GM23338 (cell line): Measurements from ENCODE around the gene MAMSTR. TPM values are rescaled to one million over a fixed set of nuclear protein-coding genes. Genes with fewer than 3 reads are reported as not detected.

Source experiments
- ATAC-seq: fragments of 200-7000 bp; cut with Tn5 transposase; 3 replicates; pipeline ENCODE4 v1.9.1; 2020
- DNase-seq: peaks from one replicate; pipeline ENCODE4 v3.0.0-alpha.2; 2015; ENCODE audit warnings: low spot score
- H2AFZ ChIP-seq: fragments of 200-600 bp; sonication (generic); 2 replicates; pipeline ENCODE4 v1.8.0; 2016; ENCODE audit warnings: antibody characterized with exemption, mild to moderate bottlenecking, moderate library complexity
- H3F3A ChIP-seq: fragments of 200-600 bp; sonication (generic); replicated peaks from 2 replicates; pipeline ENCODE4 v1.8.0; 2017; ENCODE audit warnings: antibody characterized with exemption, mixed run types, low read depth
- H3K27ac ChIP-seq: fragments of 200-600 bp; sonication (generic); 2 replicates; pipeline ENCODE4 v1.6.1; 2016; ENCODE audit warnings: low read depth
- H3K27me3 ChIP-seq: fragments of 200-600 bp; sonication (generic); 2 replicates; pipeline ENCODE4 v1.8.0; 2016; ENCODE audit warnings: mild to moderate bottlenecking, mixed run types, moderate library complexity; ENCODE audit not compliant: insufficient read depth
- H3K36me3 ChIP-seq: fragments of 200-600 bp; sonication (generic); 2 replicates; pipeline ENCODE4 v1.8.0; 2016; ENCODE audit warnings: mild to moderate bottlenecking; ENCODE audit not compliant: insufficient read depth
- H3K4me1 ChIP-seq: fragments of 200-600 bp; sonication (generic); 2 replicates; pipeline ENCODE4 v1.8.0; 2016; ENCODE audit warnings: mild to moderate bottlenecking, moderate library complexity; ENCODE audit not compliant: insufficient read depth
- H3K4me2 ChIP-seq: fragments of 200-600 bp; sonication (generic); 2 replicates; pipeline ENCODE4 v1.7.1; 2017; ENCODE audit warnings: mixed run types
- H3K4me3 ChIP-seq: fragments of 200-600 bp; sonication (generic); 2 replicates; pipeline ENCODE4 v1.6.1; 2016; ENCODE audit warnings: mixed run types
- H3K79me2 ChIP-seq: fragments of 200-600 bp; sonication (generic); replicated peaks from 2 replicates; pipeline ENCODE4 v1.8.0; 2017; ENCODE audit warnings: mild to moderate bottlenecking; ENCODE audit not compliant: insufficient read depth
- H3K9me2 ChIP-seq: fragments of 200-600 bp; sonication (generic); 2 replicates; pipeline ENCODE4 v1.8.0; 2017; ENCODE audit not compliant: insufficient read depth
- H4K20me1 ChIP-seq: fragments of 200-600 bp; sonication (generic); replicated peaks from 2 replicates; pipeline ENCODE4 v1.8.0; 2017; ENCODE audit warnings: mild to moderate bottlenecking; ENCODE audit not compliant: insufficient read depth
- H3K27ac Mint-ChIP-seq: 2 replicates; pipeline ENCODE4 v1.8.0; 2020; ENCODE audit warnings: inconsistent platforms, mild to moderate bottlenecking, moderate library complexity, mixed read lengths
- H3K27me3 Mint-ChIP-seq: 3 replicates; pipeline ENCODE4 v1.8.0; 2022; ENCODE audit warnings: low read depth, mild to moderate bottlenecking, moderate library complexity, mixed read lengths, inconsistent platforms; ENCODE audit not compliant: insufficient read depth, poor library complexity
- H3K36me3 Mint-ChIP-seq: 3 replicates; pipeline ENCODE4 v1.8.0; 2021; ENCODE audit warnings: low read depth, mild to moderate bottlenecking, inconsistent platforms, moderate library complexity, mixed read lengths
- H3K4me1 Mint-ChIP-seq: 3 replicates; pipeline ENCODE4 v1.8.0; 2020; ENCODE audit warnings: mild to moderate bottlenecking, inconsistent platforms, mixed read lengths
- H3K4me3 Mint-ChIP-seq: 3 replicates; pipeline ENCODE4 v1.8.0; 2021; ENCODE audit warnings: moderate library complexity, mild to moderate bottlenecking, inconsistent platforms, mixed read lengths
- H3K9me3 Mint-ChIP-seq: 3 replicates; pipeline ENCODE4 v1.8.0; 2020; ENCODE audit warnings: moderate library complexity, mild to moderate bottlenecking, inconsistent platforms, mixed read lengths
- CREB1 ChIP-seq: fragments of 250-450 bp; sonication (Bioruptor Pico); IDR thresholded peaks from 2 replicates; pipeline ENCODE4 v1.5.0; 2020; ENCODE audit warnings: low read depth, mild to moderate bottlenecking, moderate library complexity
- CTCF ChIP-seq, 2 experiments: fragments of 200-600 bp in 1 of 2; sonication (generic) in 1 of 2; conservative IDR thresholded peaks; 2 replicates each; pipeline versions ENCODE4 v1.5.1 to v1.6.1; 2016 to 2017; ENCODE audit warnings: antibody characterized with exemption in 2 of 2, low read depth in 2 of 2, mild to moderate bottlenecking in 2 of 2, moderate library complexity in 1 of 2
- ETS1 ChIP-seq: IDR thresholded peaks from 2 replicates; pipeline ENCODE4 v1.6.1; 2016; ENCODE audit warnings: antibody characterized with exemption
- EZH2 ChIP-seq: fragments of 200-600 bp; sonication (generic); IDR thresholded peaks from one replicate; pipeline ENCODE4 v1.8.0; 2017; ENCODE audit warnings: antibody characterized with exemption, mild to moderate bottlenecking, low read depth; ENCODE audit not compliant: unreplicated experiment
- EZH2phosphoT487 ChIP-seq: fragments of 200-600 bp; sonication (generic); IDR thresholded peaks from one replicate; pipeline ENCODE4 v1.8.1; 2018; ENCODE audit warnings: antibody characterized with exemption; ENCODE audit not compliant: unreplicated experiment
- JUNB ChIP-seq: IDR thresholded peaks from one replicate; pipeline ENCODE4 v1.6.1; 2016; ENCODE audit warnings: antibody characterized with exemption; ENCODE audit not compliant: unreplicated experiment
- NANOG ChIP-seq: IDR thresholded peaks from 2 replicates; pipeline ENCODE4 v1.6.1; 2016; ENCODE audit warnings: antibody characterized with exemption, borderline replicate concordance
- POLR2AphosphoS5 ChIP-seq: IDR thresholded peaks from 2 replicates; pipeline ENCODE4 v1.6.1; 2016; ENCODE audit warnings: antibody characterized with exemption, low read depth
- REST ChIP-seq: IDR thresholded peaks from one replicate; pipeline ENCODE4 v1.6.1; 2018; ENCODE audit warnings: antibody characterized with exemption; ENCODE audit not compliant: unreplicated experiment
- STAT1 ChIP-seq: IDR thresholded peaks from one replicate; pipeline ENCODE4 v1.6.1; 2016; ENCODE audit warnings: antibody characterized with exemption; ENCODE audit not compliant: unreplicated experiment
- ZNF114 ChIP-seq: fragments of 250-450 bp; sonication (Bioruptor Pico); IDR thresholded peaks from 2 replicates; pipeline ENCODE4 v1.5.0; 2020; ENCODE audit warnings: mild to moderate bottlenecking, moderate library complexity
- ZNF462 ChIP-seq: fragments of 250-450 bp; sonication (Bioruptor Pico); IDR thresholded peaks from 2 replicates; pipeline ENCODE4 v1.5.0; 2020; ENCODE audit warnings: mild to moderate bottlenecking, moderate library complexity
- polyA plus RNA-seq: library from polyadenylated mRNA; unstranded; fragments of >200 nt; fragmentation: Nextera tagmentation; extraction: Ambion mirVana; gene quantifications from 2 replicates; pipeline ENCODE4 v1.2.1, GENCODE V29; 2016
- total RNA-seq: library from RNA; depleted of rRNA; stranded (reverse); fragments of >200 nt; shearing (Covaris generic); gene quantifications from 2 replicates; pipeline ENCODE4 v1.2.3, GENCODE V29; 2014

The MAMSTR gene
- total and polyA plus RNA-seq, 2 experiments from 2014 or later, result 1.9 to 2.0 TPM

- H3K4me2 ChIP-seq, result no peak overlapping the region
- peaks cover 11% of the 10 kb centered on the region; the same call in 2 of the 3 replicates for H3K9me3 Mint-ChIP-seq
- H3K27me3 Mint-ChIP-seq, result peaks cover 29% of the 10 kb centered on the region
- H3K27ac ChIP-seq, result no peak overlapping the region
- H3K36me3 ChIP-seq, result no peaks in the 10 kb centered on the region
- no peak overlapping the region for H3K4me3 ChIP-seq
- no peaks in the 10 kb centered on the region for H3K9me2 ChIP-seq
- peaks cover 10% of the 10 kb centered on the region; the same call in 1 of the 2 replicates for H3F3A ChIP-seq
- H3K27me3 ChIP-seq, result no peaks in the 10 kb centered on the region
- DNase-seq (peak; percentile 24), ATAC-seq (no peak)
- no peak overlapping the region for H2AFZ ChIP-seq
- no peaks in the 10 kb centered on the region for H3K79me2 ChIP-seq
- TF ChIP-seq JUNB (no peak), EZH2 (no peak), REST (no peak), ETS1 (no peak), ZNF114 (CRISPR knock-in tag) (no peak), STAT1 (no peak), NANOG (no peak), POLR2AphosphoS5 (no peak), EZH2phosphoT487 (no peak), CTCF (conservative IDR thresholded peaks at IDR 0.05; ENCODE audit: low read depth in 2 of 2) (no peak), CREB1 (CRISPR knock-in tag) (no peak), ZNF462 (CRISPR knock-in tag) (no peak)
- H3K27ac Mint-ChIP-seq, result no peak overlapping the region
- H3K4me1 ChIP-seq, result peaks cover 44% of the 10 kb centered on the region
- no peaks in the 10 kb centered on the region for H4K20me1 ChIP-seq
- peak overlapping the region; percentile 39 for H3K4me3 Mint-ChIP-seq
- peaks cover 44% of the 10 kb centered on the region for H3K4me1 Mint-ChIP-seq
- H3K36me3 Mint-ChIP-seq, result peaks cover 7% of the 10 kb centered on the region; the same call in 2 of the 3 replicates
Observed at GRCh38 chr19:48715681-48716171, 3.8 kb downstream of the MAMSTR start.
